Raji (cell line): ENCODE data around the gene TAF4.

Experiments
- POLR2A ChIP-seq: IDR thresholded peaks from 2 replicates; pipeline ENCODE4 v1.6.1; 2011; ENCODE audit warnings: low read depth, low read length, control low read depth; ENCODE audit not compliant: insufficient read depth

TAF4 gene

GRCh38 chr20:62025832-62026563, 39.7 kb downstream of the TAF4 start:
- TF ChIP-seq POLR2A: no peak

DNA sequence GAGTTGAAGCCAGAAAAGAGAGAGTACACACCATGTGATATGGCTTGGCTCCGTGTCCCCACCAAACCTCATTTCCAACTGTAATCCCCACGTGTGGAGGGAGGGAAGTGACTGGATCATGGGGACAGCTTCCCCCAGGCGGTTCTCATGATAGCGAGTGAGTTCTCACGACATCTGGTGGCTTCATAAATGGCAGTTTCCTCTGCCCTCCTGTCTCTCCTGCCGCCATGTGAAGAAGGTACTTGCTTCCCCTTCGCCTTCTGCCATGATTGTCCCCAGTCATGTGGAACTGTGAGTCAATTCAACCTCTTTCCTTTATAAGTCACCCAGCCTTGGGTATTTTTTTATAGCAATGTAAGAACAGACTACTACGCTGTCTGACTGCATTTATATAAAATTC, 40.3 kb downstream of the TAF4 start:
- TF ChIP-seq POLR2A: no peak

DNA sequence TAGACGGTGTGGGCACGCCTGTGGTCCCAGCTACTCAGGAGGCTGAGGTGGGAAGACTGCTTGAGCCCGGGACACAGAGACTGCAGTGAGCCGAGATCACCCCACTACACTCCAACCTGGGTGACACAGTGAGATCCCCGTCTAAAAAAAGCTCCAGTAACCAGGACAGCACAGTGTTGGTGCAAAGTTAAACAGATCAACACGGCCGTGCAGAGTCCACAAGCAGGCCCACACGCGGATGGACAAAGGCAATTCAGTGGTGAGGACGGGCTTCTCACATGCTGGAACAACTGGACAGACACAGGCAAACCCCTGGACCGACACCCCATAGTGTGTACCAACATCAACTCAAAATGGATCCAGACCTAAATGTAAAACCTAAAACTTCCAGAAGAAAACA, 41.7 kb downstream of the TAF4 start:
- no peak for TF ChIP-seq POLR2A

DNA sequence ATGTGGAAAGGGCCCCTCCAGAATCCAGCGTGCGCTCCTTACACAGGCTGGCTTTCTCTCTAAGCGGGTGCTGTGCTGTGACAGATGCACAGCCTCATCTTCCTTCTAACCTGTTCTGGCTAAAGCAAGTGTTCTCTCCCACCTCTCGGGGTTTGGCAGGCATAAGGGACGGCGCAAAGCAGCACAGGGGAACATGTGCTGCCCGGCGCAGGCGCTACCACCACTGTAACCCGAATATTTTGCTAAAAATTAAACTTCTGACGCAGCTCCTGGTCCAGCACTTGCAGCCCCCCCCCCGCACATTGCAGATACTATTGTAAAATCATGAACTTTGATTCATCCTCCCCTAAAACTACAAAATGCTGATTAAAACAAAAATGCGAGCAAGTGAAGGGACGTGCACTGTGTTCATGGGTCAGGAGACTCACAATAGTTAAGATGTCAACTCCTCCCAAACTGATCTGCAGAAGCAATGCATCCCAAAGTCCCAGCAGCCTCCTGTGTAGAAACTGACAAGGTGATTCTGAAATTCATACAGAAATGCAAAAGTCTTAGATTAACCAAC, 43.0 kb downstream of the TAF4 start:
- TF ChIP-seq POLR2A: no peak

GRCh38 chr20:62021793-62022385, 43.8 kb downstream of the TAF4 start:
- TF ChIP-seq POLR2A: no peak

DNA sequence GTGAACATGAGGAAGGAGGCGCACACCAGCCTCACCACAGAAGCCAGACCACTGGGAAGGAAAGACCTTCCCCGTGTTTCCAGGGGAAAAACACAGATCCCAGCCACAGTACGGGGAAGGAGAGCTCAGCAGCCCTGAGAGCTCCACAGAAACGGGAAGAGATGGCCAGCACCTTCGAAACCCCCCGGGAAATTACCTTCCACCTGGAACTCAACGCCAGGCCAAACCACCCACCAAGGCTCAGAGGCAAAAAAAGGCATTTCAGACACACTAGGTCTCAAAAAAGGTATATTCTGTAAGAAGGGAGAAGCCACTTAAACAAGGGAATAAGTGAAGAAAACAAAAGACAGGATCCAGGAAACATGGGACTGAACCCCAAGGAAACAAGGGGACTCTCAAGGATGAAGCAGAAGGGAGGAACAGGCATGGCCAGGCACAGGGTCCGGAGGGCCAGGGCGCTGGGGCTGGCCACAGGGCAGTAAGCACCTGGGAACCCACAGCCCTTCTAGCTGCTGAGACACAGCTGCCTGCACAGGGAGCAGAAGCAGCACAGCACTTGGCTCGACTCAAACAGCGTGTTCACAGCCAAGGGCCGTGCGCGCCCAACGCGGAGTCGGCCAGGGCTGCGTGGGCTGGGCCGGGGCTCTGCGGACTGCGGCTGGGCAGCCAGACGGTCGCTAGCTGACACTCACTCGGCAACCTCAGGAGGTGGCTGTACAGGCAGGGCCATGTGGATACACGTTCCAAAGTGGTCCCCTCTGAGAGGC, 44.6 kb downstream of the TAF4 start:
- TF ChIP-seq POLR2A: no peak

- no peak for TF ChIP-seq POLR2A
Measured at GRCh38 chr20:62019881-62020492, 45.7 kb downstream of the TAF4 start.

DNA sequence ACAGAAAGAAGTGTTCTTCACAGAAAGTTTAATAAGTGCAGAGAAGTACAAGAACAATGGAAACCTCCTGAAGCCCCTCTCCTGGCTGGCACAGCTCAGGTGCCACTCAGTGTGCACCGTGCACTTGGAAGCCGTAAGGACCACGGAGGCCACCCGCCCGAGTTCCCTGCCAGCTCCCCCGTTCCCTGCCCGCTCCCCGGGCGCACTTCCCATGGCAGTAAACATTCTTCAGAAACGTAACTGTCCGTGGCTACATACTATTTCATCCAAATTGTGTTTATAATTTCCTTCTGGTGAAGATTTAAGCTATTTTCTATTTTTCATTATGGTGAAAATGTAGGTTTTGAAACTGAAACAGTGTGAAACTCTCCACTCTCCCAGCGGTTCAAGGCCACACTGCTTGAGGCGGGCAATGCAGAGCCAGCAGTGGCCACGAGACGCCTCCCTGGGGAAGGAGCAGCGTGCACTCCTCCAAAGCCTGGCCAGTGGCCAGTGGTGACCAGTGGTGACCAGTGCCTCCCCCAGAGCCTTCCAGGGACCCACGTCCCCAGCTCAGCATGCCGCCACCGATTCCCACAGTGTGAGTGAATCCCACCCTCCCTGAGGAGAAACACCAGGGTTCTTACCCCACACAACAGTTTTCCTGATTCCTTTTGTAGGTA, 46.4 kb downstream of the TAF4 start:
- TF ChIP-seq POLR2A: no peak

- TF ChIP-seq POLR2A: no peak
Measured at GRCh38 chr20:62018437-62019143, 47.1 kb downstream of the TAF4 start.

DNA sequence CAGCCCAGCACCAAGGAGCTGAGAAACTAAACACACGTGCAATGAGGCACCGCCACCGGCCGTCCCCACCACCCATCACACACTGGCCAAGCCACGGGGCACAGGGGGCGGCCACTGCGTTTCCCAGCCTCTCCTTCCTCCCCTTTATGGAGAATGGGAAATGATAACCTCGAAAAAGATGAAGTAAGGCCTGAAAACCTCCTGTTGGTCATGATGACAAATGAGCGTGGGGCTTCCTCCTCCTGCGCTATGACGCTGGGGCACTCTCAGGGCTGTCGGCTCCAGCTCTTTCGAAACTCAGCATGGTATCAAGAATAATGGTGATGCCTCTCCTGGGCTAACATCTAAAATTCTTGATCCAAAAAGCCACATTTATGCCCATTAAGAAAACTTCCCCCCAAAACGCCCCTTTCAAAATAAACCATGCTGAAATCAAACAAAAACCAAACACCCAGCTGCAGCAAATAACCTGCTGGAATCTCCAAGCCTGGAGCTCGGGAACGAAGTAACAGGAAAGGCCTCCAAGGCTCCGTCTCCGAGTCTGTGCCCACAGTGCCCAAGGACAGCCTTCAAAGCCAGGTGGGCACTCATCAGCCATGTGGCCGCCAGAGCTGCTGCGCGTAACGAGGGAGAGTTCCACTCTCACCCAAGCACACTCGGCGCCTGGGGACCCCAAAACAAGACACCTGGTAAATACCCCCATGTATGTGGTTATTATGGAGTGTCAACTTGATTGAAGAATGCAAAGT, 50.0 kb downstream of the TAF4 start:
- TF ChIP-seq POLR2A: no peak

- TF ChIP-seq POLR2A: no peak
Measured at GRCh38 chr20:62014889-62015537, 50.7 kb downstream of the TAF4 start.

GRCh38 chr20:62014488-62014775, 51.2 kb downstream of the TAF4 start:
- TF ChIP-seq POLR2A: no peak

- TF ChIP-seq POLR2A: no peak
Measured at GRCh38 chr20:62012631-62013030, 53.0 kb downstream of the TAF4 start.
